ENCODE measurements around the gene AVEN.

Gene AVEN

DNA sequence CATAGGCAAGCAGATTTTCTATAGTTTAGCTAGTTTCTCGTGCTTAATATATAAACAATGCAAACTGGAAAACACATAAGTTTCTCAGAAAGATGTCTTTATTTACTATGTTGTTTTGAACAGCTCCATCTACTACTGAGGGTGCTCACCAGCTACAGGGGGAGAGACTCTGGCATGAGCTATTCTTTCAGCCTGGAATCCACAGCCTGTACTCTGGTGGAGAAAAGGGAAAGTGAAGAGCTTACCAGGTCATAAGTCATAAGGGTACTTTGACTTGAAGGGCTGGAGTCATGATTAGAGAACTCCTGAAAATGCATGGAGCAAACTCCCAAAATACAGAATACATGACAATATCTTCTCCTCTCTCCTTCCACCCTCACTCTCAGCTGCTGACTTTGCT is 4.4 kb upstream of the AVEN start:
- no peak overlapping the region for H3K14ac ChIP-seq (ENCODE audit: low read length)
- peaks cover 8 to 14% of the 10 kb centered on the region in 2 experiments for H3K4me1 ChIP-seq (ENCODE audit: control insufficient read depth in 1 of 2, insufficient read depth in 2 of 2, low read length in 2 of 2)
- no peak overlapping the region for H3K4ac ChIP-seq (ENCODE audit: low read depth, low read length)
- no peak overlapping the region for H3K23ac ChIP-seq (ENCODE audit: low read length)
- peaks cover 6% of the 10 kb centered on the region for H3K79me1 ChIP-seq (ENCODE audit: low read length)
- H3K4me2 ChIP-seq (ENCODE audit: low read length): no peak overlapping the region
- H3K9me3 ChIP-seq (ENCODE audit: insufficient read depth, low read depth, low read length): no peaks in the 10 kb centered on the region
- no peak overlapping the region for H2AFZ ChIP-seq (ENCODE audit: insufficient read depth, low read length, poor library complexity)
- H2BK12ac ChIP-seq (ENCODE audit: low read length): no peak overlapping the region
- WGBS (ENCODE audit: extremely low coverage, insufficient coverage, insufficient read length): no CpG with 5 or more reads among the region's 1 CpG
- no peak overlapping the region for H4K8ac ChIP-seq (ENCODE audit: low read depth, low read length)
- H4K12ac ChIP-seq (ENCODE audit: low read depth, low read length): no peak overlapping the region
- H2BK5ac ChIP-seq (ENCODE audit: low read depth, low read length, poor library complexity): no peak overlapping the region
- H4K91ac ChIP-seq (ENCODE audit: low read depth, low read length): no peak overlapping the region
- no peaks in the 10 kb centered on the region for H3K36me3 ChIP-seq (ENCODE audit: control insufficient read depth in 1 of 2, insufficient read depth in 2 of 2, low read length in 2 of 2)
- no peak overlapping the region for H3K27ac ChIP-seq (ENCODE audit: low read depth, low read length)
- no peaks in the 10 kb centered on the region for H3K27me3 ChIP-seq (ENCODE audit: insufficient read depth, low read length)
- no peak overlapping the region for H2BK120ac ChIP-seq (ENCODE audit: insufficient read depth, low read length, poor library complexity)
- H2AK5ac ChIP-seq (ENCODE audit: low read length): no peak overlapping the region
- no peak overlapping the region for H3K4me3 ChIP-seq (ENCODE audit: low read depth, low read length)
- DNase-seq: peak; percentile 38 to 80
- H3K79me2 ChIP-seq (ENCODE audit: control insufficient read depth, insufficient read depth, low read length, poor library complexity): peaks cover 4% of the 10 kb centered on the region
- H3K9ac ChIP-seq (ENCODE audit: low read length): no peak overlapping the region
- no peak overlapping the region for H3K18ac ChIP-seq (ENCODE audit: low read length)

DNA sequence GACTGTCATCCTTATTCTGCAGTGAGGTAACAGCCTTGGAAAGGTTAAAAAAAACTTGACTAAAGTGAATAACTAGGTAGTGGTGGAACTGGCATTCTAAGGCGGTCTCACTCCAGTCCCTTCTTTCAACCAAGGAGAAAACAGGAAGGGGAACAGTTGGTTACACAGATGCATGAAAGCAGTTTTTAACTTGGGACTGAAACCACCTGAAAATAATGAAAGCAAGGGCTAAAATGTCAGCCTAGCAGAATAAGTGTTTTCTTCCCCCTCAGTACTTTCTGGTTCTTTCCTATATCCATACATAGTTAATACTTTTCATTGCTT is 748 bp upstream of the AVEN start:
- H3K9me3 ChIP-seq (ENCODE audit: insufficient read depth, low read depth, low read length): no peaks in the 10 kb centered on the region
- H2BK12ac ChIP-seq (ENCODE audit: low read length): no peak overlapping the region
- no CpG with 5 or more reads among the region's 1 CpG for WGBS (ENCODE audit: extremely low coverage, insufficient coverage, insufficient read length)
- no peaks in the 10 kb centered on the region for H3K36me3 ChIP-seq (ENCODE audit: control insufficient read depth in 1 of 2, insufficient read depth in 2 of 2, low read length in 2 of 2)
- H3K9ac ChIP-seq (ENCODE audit: low read length): no peak overlapping the region
- H3K79me2 ChIP-seq (ENCODE audit: control insufficient read depth, insufficient read depth, low read length, poor library complexity): peaks cover 6% of the 10 kb centered on the region
- H2AK5ac ChIP-seq (ENCODE audit: low read length): no peak overlapping the region
- H4K12ac ChIP-seq (ENCODE audit: low read depth, low read length): no peak overlapping the region
- H3K4me2 ChIP-seq (ENCODE audit: low read length): peak overlapping the region; percentile 35
- no peak overlapping the region for H3K23ac ChIP-seq (ENCODE audit: low read length)
- H3K27me3 ChIP-seq (ENCODE audit: insufficient read depth, low read length): no peaks in the 10 kb centered on the region
- H2AFZ ChIP-seq (ENCODE audit: insufficient read depth, low read length, poor library complexity): no peak overlapping the region
- H4K8ac ChIP-seq (ENCODE audit: low read depth, low read length): no peak overlapping the region
- peaks cover 8% of the 10 kb centered on the region for H3K79me1 ChIP-seq (ENCODE audit: low read length)
- no peak overlapping the region for H2BK5ac ChIP-seq (ENCODE audit: low read depth, low read length, poor library complexity)
- H3K18ac ChIP-seq (ENCODE audit: low read length): no peak overlapping the region
- H3K4me3 ChIP-seq (ENCODE audit: low read depth, low read length): no peak overlapping the region
- no peak overlapping the region for H4K91ac ChIP-seq (ENCODE audit: low read depth, low read length)
- no peak for DNase-seq
- H2BK120ac ChIP-seq (ENCODE audit: insufficient read depth, low read length, poor library complexity): no peak overlapping the region
- H3K4me1 ChIP-seq (ENCODE audit: control insufficient read depth in 1 of 2, insufficient read depth in 2 of 2, low read length in 2 of 2): peaks cover 2 to 5% of the 10 kb centered on the region in 2 experiments
- no peak overlapping the region for H3K4ac ChIP-seq (ENCODE audit: low read depth, low read length)
- no peak overlapping the region for H3K27ac ChIP-seq (ENCODE audit: low read depth, low read length)
- no peak overlapping the region for H3K14ac ChIP-seq (ENCODE audit: low read length)

DNA sequence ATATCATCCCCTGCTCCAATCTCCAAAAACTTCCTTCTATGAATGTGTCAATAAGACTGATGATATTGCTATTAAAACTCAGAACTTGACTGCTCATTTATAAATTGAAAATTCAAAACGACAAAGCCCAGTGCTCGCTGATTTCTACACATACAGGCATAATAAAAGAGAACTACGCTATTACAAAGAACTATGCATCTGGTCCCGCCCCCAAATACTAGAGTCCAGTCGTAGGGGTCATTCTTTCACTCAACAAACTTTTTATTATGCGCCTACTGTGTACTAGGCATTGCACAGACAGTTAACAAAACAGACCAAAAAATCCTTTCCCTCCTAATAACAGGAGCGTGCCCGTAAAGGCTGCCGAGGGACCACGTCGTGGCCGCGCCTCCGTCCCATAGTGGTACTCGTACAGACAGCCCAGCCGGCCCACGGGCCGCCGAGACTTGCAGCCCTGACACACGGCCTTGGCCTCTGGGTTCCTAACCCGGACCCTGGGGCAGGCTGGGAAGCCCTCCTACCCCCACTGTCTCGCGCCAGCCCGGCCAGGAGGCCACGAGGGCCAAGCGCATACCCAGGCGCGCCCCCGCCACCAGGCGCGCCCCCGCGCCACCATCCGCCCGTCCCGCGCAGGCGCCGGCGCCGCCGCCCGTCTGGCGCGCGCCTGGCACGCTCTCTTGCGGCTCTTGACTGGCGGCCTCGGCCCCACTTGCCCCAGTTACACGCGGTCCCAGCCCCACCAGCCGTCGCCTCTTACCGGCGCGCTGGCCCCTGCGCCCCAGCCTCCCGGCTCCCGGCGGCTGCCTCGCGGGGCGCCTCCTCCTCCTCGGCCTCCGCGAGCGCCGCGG is 757 bp downstream of the AVEN start:
- H3K27me3 ChIP-seq (ENCODE audit: insufficient read depth, low read length): no peaks in the 10 kb centered on the region
- peaks cover 8% of the 10 kb centered on the region for H3K79me1 ChIP-seq (ENCODE audit: low read length)
- H3K36me3 ChIP-seq (ENCODE audit: control insufficient read depth in 1 of 2, insufficient read depth in 2 of 2, low read length in 2 of 2): no peaks in the 10 kb centered on the region
- peak overlapping the region; percentile 76 for H3K4me2 ChIP-seq (ENCODE audit: low read length)
- H3K14ac ChIP-seq (ENCODE audit: low read length): peak overlapping the region; percentile 93
- H2BK12ac ChIP-seq (ENCODE audit: low read length): no peak overlapping the region
- no CpG with 5 or more reads among the region's 70 CpGs for WGBS (ENCODE audit: extremely low coverage, insufficient coverage, insufficient read length)
- H2BK120ac ChIP-seq (ENCODE audit: insufficient read depth, low read length, poor library complexity): peak overlapping the region; percentile 2
- peak overlapping the region; percentile 83 for H4K12ac ChIP-seq (ENCODE audit: low read depth, low read length)
- H3K27ac ChIP-seq (ENCODE audit: low read depth, low read length): peak overlapping the region; percentile 94
- H3K4ac ChIP-seq (ENCODE audit: low read depth, low read length): peak overlapping the region; percentile 24
- no peak overlapping the region for H3K23ac ChIP-seq (ENCODE audit: low read length)
- peak; percentile 79 to 93 for DNase-seq
- H3K9ac ChIP-seq (ENCODE audit: low read length): peak overlapping the region; percentile 99
- H2AK5ac ChIP-seq (ENCODE audit: low read length): no peak overlapping the region
- no peaks in the 10 kb centered on the region for H3K9me3 ChIP-seq (ENCODE audit: insufficient read depth, low read depth, low read length)
- H3K4me1 ChIP-seq (ENCODE audit: control insufficient read depth in 1 of 2, insufficient read depth in 2 of 2, low read length in 2 of 2): peaks cover 2% of the 10 kb centered on the region in 2 experiments
- H2AFZ ChIP-seq (ENCODE audit: insufficient read depth, low read length, poor library complexity): peak overlapping the region; percentile 49
- H3K18ac ChIP-seq (ENCODE audit: low read length): peak overlapping the region; percentile 67
- peak overlapping the region; percentile 89 for H4K8ac ChIP-seq (ENCODE audit: low read depth, low read length)
- H4K91ac ChIP-seq (ENCODE audit: low read depth, low read length): peak overlapping the region; percentile 85
- H2BK5ac ChIP-seq (ENCODE audit: low read depth, low read length, poor library complexity): peak overlapping the region; percentile 82
- peak overlapping the region; percentile 85 for H3K4me3 ChIP-seq (ENCODE audit: low read depth, low read length)
- peaks cover 6% of the 10 kb centered on the region for H3K79me2 ChIP-seq (ENCODE audit: control insufficient read depth, insufficient read depth, low read length, poor library complexity)

DNA sequence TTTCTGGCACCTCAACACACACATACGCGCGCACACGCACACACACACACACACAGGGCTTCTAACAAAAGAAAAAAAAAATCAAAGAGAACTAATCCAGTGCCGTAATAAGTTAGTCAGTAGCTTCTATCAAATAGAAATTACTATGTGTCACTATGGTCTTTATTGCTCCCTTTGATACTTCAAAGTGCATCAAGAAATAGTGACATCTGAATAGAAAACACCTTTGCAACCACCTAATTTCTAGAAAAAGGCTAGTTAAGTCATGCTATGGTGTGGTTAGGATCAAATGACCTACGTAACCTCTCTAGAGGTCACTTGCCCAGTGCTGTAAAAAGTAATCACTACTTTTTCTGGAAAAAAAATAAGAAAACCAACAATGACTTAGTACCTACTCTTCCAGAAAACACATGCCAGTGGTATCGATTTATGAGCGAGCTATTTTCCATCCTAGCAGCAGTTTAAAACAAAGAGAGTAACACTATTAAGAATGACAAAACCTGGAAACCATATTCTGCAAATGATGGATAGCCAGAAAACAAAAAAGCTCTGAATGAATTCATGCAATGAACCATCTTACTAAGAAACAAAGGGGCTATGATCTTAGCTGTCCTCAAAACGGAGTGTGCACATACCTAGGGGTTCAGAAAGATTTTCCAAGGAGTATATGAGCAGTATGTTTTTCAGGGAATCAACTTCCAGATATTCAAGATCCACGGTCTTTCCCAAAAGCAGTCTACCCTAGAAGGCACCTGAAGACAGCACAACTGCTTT is 6.8 kb downstream of the AVEN start:
- Histone ChIP-seq H2BK120ac (ENCODE audit: insufficient read depth, low read length, poor library complexity) (no peak overlapping the region), H3K9me3 (ENCODE audit: insufficient read depth, low read depth, low read length) (no peaks in the 10 kb centered on the region), H4K91ac (ENCODE audit: low read depth, low read length) (no peak overlapping the region), H2BK5ac (ENCODE audit: low read depth, low read length, poor library complexity) (no peak overlapping the region), H3K23ac (ENCODE audit: low read length) (no peak overlapping the region), H3K79me1 (ENCODE audit: low read length) (no peaks in the 10 kb centered on the region), H4K8ac (ENCODE audit: low read depth, low read length) (no peak overlapping the region), H4K12ac (ENCODE audit: low read depth, low read length) (no peak overlapping the region), H3K79me2 (ENCODE audit: control insufficient read depth, insufficient read depth, low read length, poor library complexity) (no peaks in the 10 kb centered on the region), H3K4me1 (ENCODE audit: control insufficient read depth in 1 of 2, insufficient read depth in 2 of 2, low read length in 2 of 2) (no peaks in the 10 kb centered on the region), H2AK5ac (ENCODE audit: low read length) (no peak overlapping the region), H3K14ac (ENCODE audit: low read length) (no peak overlapping the region), H3K18ac (ENCODE audit: low read length) (no peak overlapping the region), H3K27ac (ENCODE audit: low read depth, low read length) (no peak overlapping the region), H2BK12ac (ENCODE audit: low read length) (no peak overlapping the region), H3K4ac (ENCODE audit: low read depth, low read length) (no peak overlapping the region), H2AFZ (ENCODE audit: insufficient read depth, low read length, poor library complexity) (no peak overlapping the region), H3K27me3 (ENCODE audit: insufficient read depth, low read length) (no peaks in the 10 kb centered on the region), H3K4me2 (ENCODE audit: low read length) (no peak overlapping the region), H3K4me3 (ENCODE audit: low read depth, low read length) (no peak overlapping the region), H3K36me3 (ENCODE audit: control insufficient read depth in 1 of 2, insufficient read depth in 2 of 2, low read length in 2 of 2) (peaks cover 0 to 1% of the 10 kb centered on the region in 2 experiments), H3K9ac (ENCODE audit: low read length) (no peak overlapping the region)
- WGBS (ENCODE audit: extremely low coverage, insufficient coverage, insufficient read length): no CpG with 5 or more reads among the region's 10 CpGs
- DNase-seq: no peak
